ENCODE results near the gene RAB25. TPM values are rescaled to one million over a fixed set of nuclear protein-coding genes. Genes with fewer than 3 reads are reported as not detected.

The RAB25 gene
- polyA plus RNA-seq, 1 donor (not counting 4 experiments of a cell fraction or from before 2014, with no cell fraction given), result 93.4 TPM

DNA sequence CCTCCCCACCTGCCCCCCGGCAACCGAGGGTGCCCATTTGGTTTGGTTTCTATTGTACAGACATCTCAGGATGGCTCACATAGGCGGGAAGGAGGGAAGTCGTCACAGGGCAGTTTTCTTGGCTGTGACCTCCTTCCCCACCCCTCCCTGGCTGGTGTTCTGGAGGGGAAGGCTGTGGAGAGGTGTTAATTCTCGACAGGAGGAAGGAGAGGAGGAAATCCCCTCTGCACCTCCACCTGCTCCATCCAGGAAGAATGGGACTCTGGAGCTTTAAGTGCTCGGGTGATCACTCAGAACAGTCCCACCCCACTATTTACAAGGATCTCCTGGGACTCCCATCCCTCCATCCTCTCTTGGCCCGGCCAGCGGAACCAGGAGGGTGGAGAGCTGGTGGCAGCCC, 13.7 kb downstream of the RAB25 start:
- TF ChIP-seq EZH2 (IDR thresholded peaks at IDR 0.05; ENCODE audit: low read length), result no peak
- TF ChIP-seq, protein P1, sequence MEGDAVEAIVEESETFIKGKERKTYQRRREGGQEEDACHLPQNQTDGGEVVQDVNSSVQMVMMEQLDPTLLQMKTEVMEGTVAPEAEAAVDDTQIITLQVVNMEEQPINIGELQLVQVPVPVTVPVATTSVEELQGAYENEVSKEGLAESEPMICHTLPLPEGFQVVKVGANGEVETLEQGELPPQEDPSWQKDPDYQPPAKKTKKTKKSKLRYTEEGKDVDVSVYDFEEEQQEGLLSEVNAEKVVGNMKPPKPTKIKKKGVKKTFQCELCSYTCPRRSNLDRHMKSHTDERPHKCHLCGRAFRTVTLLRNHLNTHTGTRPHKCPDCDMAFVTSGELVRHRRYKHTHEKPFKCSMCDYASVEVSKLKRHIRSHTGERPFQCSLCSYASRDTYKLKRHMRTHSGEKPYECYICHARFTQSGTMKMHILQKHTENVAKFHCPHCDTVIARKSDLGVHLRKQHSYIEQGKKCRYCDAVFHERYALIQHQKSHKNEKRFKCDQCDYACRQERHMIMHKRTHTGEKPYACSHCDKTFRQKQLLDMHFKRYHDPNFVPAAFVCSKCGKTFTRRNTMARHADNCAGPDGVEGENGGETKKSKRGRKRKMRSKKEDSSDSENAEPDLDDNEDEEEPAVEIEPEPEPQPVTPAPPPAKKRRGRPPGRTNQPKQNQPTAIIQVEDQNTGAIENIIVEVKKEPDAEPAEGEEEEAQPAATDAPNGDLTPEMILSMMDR (optimal IDR thresholded peaks at IDR 0.05 in 1 of 3, IDR thresholded peaks at IDR 0.05 in 1 of 3, conservative IDR thresholded peaks at IDR 0.05 in 1 of 3; ENCODE audit: extremely low read depth in 1 of 3, insufficient read depth in 2 of 3, low read length in 3 of 3), result no peak
- Histone ChIP-seq H3K4me3 (ENCODE audit: control insufficient read depth in 2 of 3, extremely low read depth in 1 of 3, insufficient read depth in 2 of 3, low read depth in 1 of 3, low read length in 3 of 3) (no peak overlapping the region), H3K9ac (ENCODE audit: control insufficient read depth, extremely low read depth, insufficient read depth, low read length) (no peak overlapping the region), H3K27ac (ENCODE audit: control insufficient read depth, insufficient read depth, low read length) (no peak overlapping the region), H3K9me1 (ENCODE audit: control insufficient read depth, extremely low read depth, insufficient read depth, low read length) (no peaks in the 10 kb centered on the region), H3K4me2 (ENCODE audit: control insufficient read depth, extremely low read depth, insufficient read depth, low read depth, low read length) (no peak overlapping the region), H3K36me3 (ENCODE audit: control insufficient read depth in 2 of 2, extremely low read depth in 1 of 2, insufficient read depth in 2 of 2, low read length in 2 of 2) (peaks cover 11 to 15% of the 10 kb centered on the region in 2 experiments), H4K20me1 (ENCODE audit: control insufficient read depth, extremely low read depth, insufficient read depth, low read length) (no peaks in the 10 kb centered on the region), H3K4me1 (ENCODE audit: control insufficient read depth, extremely low read depth, insufficient read depth, low read length) (no peaks in the 10 kb centered on the region), H3K9me3 (ENCODE audit: control insufficient read depth, low read depth, low read length) (no peaks in the 10 kb centered on the region), H2AFZ (ENCODE audit: control insufficient read depth, low read length) (no peak overlapping the region), H3K27me3 (ENCODE audit: control insufficient read depth, extremely low read depth, insufficient read depth, low read length) (no peaks in the 10 kb centered on the region), H3K79me2 (ENCODE audit: control insufficient read depth, insufficient read depth, low read length) (no peaks in the 10 kb centered on the region)
- dilution Hi-C loops (cut with MboI; ENCODE audit: extremely low pct_ligation_motif_present, low sequenced_read_pairs), result no loop called here
- DNase-seq (ENCODE audit: low read depth, low spot score) (no peak), FAIRE-seq (no peak)

DNA sequence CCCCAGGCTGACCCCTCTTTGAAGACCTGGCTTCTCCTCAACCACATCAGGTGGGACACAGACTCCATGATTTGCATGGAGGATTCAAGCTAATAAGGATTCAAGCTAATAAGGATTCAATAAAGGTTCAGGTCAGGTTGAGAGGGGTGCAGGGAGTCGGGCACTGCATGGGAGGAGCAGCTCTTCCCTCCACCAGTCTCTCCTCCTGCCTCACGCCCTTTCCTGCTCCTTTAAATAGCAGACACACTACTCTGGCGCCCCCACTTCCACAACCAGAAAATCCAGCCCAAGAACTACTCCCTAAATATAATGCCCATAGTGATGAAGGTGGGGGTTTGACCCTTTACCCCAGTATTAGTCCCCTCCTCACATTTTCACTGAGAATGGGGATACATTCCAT, 14.2 kb downstream of the RAB25 start:
- dilution Hi-C loops (cut with MboI; ENCODE audit: extremely low pct_ligation_motif_present, low sequenced_read_pairs), result no loop called here
- H3K9ac ChIP-seq (ENCODE audit: control insufficient read depth, extremely low read depth, insufficient read depth, low read length), result no peak overlapping the region
- H3K4me1 ChIP-seq (ENCODE audit: control insufficient read depth, extremely low read depth, insufficient read depth, low read length), result no peaks in the 10 kb centered on the region
- no peaks in the 10 kb centered on the region for H3K9me1 ChIP-seq (ENCODE audit: control insufficient read depth, extremely low read depth, insufficient read depth, low read length)
- no peaks in the 10 kb centered on the region for H4K20me1 ChIP-seq (ENCODE audit: control insufficient read depth, extremely low read depth, insufficient read depth, low read length)
- no peak overlapping the region for H3K4me3 ChIP-seq (ENCODE audit: control insufficient read depth in 2 of 3, extremely low read depth in 1 of 3, insufficient read depth in 2 of 3, low read depth in 1 of 3, low read length in 3 of 3)
- no peak for TF ChIP-seq EZH2 (IDR thresholded peaks at IDR 0.05; ENCODE audit: low read length)
- TF ChIP-seq, protein P1 (optimal IDR thresholded peaks at IDR 0.05 in 1 of 3, IDR thresholded peaks at IDR 0.05 in 1 of 3, conservative IDR thresholded peaks at IDR 0.05 in 1 of 3; ENCODE audit: extremely low read depth in 1 of 3, insufficient read depth in 2 of 3, low read length in 3 of 3), result no peak
- H3K9me3 ChIP-seq (ENCODE audit: control insufficient read depth, low read depth, low read length), result no peaks in the 10 kb centered on the region
- H3K27me3 ChIP-seq (ENCODE audit: control insufficient read depth, extremely low read depth, insufficient read depth, low read length), result no peaks in the 10 kb centered on the region
- no peaks in the 10 kb centered on the region for H3K79me2 ChIP-seq (ENCODE audit: control insufficient read depth, insufficient read depth, low read length)
- H2AFZ ChIP-seq (ENCODE audit: control insufficient read depth, low read length), result no peak overlapping the region
- H3K4me2 ChIP-seq (ENCODE audit: control insufficient read depth, extremely low read depth, insufficient read depth, low read depth, low read length), result no peak overlapping the region
- no peak overlapping the region for H3K27ac ChIP-seq (ENCODE audit: control insufficient read depth, insufficient read depth, low read length)
- no peak for DNase-seq (ENCODE audit: low read depth, low spot score)
- no peak for FAIRE-seq
- H3K36me3 ChIP-seq (ENCODE audit: control insufficient read depth in 2 of 2, extremely low read depth in 1 of 2, insufficient read depth in 2 of 2, low read length in 2 of 2), result peaks cover 6 to 10% of the 10 kb centered on the region in 2 experiments

Measured in keratinocyte (primary cell).